HG02852 (cell line): ENCODE data around the gene LHX3.

ENCODE experiments used
- ATAC-seq: cut with Tn5 transposase; IDR thresholded peaks from one replicate; pipeline ENCODE4 v1.9.1; 2021; ENCODE audit warnings: mild to moderate bottlenecking, moderate library complexity; ENCODE audit not compliant: unreplicated experiment

Gene LHX3

GRCh38 chr9:136204838-136205706 lies at the start of gene LHX3:
TSS of gene LHX3 (minus strand) at chr9:136205128. CDS start at chr9:136205012, 116 bp downstream.
- no peak for ATAC-seq

DNA sequence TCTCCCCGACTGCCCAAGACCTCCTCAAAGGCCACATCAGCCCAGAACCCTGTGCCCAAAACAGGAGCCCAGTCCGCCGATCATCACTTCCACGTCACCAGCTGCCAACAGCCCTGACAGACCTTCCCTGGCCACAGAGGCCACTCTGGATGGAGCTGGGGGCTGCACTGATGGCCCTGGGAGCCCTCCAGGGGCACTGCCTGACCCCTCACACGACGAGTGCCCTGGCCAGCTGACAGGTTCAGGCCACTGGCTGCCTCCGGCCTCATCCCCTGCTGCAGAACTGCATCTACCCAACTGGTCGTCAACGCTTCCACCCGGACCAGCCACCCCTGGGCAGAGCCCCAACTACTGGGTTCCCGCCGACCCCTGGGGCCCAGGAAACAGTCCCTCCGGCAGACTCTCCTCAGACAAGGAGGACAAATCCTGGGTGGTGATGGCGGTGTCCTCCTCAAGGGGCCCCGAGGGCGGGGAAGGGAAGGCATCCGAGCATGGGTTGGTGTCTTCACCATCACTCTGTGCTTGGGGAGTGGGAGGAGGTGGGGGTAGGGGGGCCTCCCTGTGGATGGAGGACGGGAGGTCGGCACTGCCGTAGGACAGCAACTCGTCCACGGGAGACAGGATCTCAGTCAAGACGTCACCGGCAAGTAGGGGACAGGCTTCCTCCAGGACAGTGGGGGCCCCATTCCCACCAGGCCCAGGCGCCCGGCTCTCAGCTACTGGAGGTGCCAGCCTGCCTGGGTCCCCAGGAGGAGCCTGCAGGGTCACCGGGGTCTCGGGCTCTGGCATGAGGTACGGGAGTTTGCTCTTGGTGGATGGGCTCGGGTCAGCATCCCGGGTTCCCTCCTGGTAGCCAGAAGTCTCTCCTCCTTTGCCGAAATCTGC lies 48.6 kb upstream of the LHX3 start:
- ATAC-seq, result no peak

DNA sequence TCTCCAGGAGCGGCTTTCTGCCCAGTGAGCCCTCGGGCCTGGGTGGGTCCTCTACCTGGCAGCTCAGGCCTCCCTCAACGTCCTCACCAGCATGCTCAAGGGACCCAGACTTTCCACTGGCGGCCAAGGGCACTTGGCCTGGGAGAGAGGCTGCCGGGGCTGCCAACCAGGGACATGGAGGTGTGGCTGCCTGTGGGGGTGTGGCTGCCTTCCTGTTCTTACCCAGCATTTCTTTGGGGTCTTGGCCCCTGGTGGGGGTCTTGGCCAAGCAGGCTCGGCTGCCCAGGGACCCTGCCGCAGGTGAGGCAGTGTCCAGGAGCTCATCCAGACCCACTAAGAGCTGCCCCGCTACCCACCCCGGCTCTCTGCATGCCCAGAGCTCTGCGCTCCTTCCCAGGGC lies 47.9 kb upstream of the LHX3 start:
- no peak for ATAC-seq

- no peak for ATAC-seq
These were observed 47.4 kb upstream of the LHX3 start for GRCh38 chr9:136252281-136252680.

- ATAC-seq, result no peak
These were observed 46.6 kb upstream of the LHX3 start for GRCh38 chr9:136251264-136252115.

GRCh38 chr9:136250676-136251075 lies 45.7 kb upstream of the LHX3 start:
- no peak for ATAC-seq

- ATAC-seq, result no peak
These were observed 45.1 kb upstream of the LHX3 start for GRCh38 chr9:136249877-136250559.

- ATAC-seq, result no peak
These were observed 44.3 kb upstream of the LHX3 start for GRCh38 chr9:136248951-136249876.

DNA sequence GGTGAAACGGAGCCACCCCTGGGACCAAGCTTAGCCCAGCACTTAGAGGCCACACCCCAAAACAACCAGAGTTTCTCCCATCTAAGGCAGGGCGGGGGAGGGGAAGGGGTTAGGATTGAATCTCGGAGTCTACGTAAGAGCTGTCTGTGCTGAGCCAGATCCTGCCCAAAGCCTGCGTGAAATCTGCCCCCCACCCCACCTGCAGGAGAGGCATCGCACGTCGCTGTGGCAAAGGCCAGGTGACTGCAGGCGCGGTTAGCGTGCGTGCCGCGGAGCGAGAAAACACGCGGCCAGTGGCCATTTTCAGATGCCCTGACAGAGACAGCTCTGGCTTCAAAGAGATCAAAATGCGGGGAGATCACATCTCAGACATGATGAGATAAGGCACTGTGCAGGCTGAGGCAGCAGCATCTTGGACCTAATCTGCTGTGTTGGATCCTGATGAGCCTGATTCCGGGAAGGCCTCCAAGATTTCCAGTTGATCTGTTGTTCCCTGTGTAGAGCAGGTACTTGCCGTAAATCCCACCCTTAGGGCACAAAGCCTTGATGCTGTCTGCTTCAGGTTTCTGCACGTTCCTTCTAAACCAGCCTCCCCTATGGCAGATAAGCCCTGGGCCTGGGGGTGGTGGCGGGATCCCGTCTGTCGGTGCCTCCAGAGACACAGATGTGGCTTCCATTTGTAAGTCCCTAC lies 43.2 kb upstream of the LHX3 start:
- no peak for ATAC-seq

- ATAC-seq, result no peak
These were observed 42.6 kb upstream of the LHX3 start for GRCh38 chr9:136247551-136247916.

- no peak for ATAC-seq
These were observed 42.1 kb upstream of the LHX3 start for GRCh38 chr9:136246849-136247550.

GRCh38 chr9:136245219-136246150 lies 40.6 kb upstream of the LHX3 start, which contains the start of gene QSOX2:
TSS of gene QSOX2 (minus strand) at chr9:136245812. CDS start at chr9:136245803, 9 bp downstream.
- peak; percentile 37 for ATAC-seq

- no peak for ATAC-seq
These were observed 40.0 kb upstream of the LHX3 start for GRCh38 chr9:136244969-136245218.

DNA sequence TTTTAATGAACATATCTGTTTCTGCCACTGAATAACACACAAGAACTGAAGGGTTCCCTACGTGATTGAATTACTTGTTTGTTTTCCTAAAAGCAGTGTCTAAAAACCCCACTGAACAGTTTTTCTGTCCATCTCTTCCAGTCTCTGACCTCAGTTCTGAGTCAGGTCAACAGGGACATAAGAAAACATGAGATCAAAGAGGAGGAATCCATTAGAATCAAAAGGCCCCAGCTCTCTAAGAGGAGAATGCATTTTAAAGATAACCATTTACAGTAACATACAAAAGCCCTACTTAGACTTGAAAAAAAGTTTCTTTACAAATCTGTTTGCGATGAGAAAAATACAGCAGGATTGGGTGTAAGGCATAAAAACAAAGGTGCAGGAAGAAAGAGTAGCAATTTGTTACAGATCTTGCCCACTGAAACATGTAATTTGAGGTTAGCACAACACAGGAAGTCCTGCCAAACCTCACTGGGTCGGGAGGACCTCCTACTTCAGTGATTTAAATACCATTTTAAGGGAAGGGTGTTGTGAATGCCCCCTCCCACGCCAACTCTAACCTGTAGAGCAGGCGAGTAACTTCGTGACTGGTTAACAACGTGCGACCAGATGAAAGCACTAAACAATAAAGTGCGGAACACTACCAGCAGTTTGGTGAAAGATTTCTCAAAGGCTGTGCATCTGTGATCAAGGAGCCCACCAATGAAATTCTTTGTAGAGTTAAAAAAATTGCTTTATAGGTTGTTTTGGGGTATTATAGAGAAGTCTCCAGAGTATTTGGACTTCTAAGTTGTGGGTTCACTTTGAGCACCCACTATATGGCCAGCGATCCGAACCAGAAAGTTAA lies 39.4 kb upstream of the LHX3 start:
- ATAC-seq, result no peak

DNA sequence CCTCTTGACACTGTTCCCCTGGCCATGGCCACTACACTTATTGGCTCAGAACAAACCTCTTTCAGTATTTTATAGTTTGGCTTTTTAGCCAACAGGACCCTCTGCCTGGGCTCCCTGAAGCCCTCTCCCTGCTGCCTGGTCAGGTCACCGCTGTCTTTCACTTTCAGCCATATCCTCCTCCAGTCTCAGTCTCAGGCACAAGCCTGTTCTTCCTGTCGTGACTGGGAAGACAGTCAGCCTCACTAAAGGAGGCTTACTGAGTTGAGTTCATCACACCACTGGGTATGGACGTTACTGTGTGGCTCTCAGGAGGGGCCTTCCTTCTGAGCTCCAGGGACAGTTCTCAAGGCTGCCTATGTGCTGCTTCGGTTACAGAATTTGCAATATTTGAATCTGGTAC lies 38.7 kb upstream of the LHX3 start:
- ATAC-seq, result no peak

- ATAC-seq, result no peak
These were observed 38.1 kb upstream of the LHX3 start for GRCh38 chr9:136242918-136243525.
